HG03175 (cell line): ENCODE data around the gene PAX6.

ENCODE experiments used
- ATAC-seq: cut with Tn5 transposase; IDR thresholded peaks from one replicate; pipeline ENCODE4 v1.9.1; 2021; ENCODE audit warnings: mild to moderate bottlenecking, moderate library complexity; ENCODE audit not compliant: unreplicated experiment

The PAX6 gene

GRCh38 chr11:31810779-31811647, at the start of gene PAX6:
TSS of gene PAX6 (minus strand) at chr11:31811322. CDS start at chr11:31806411, 4,911 bp downstream.
- peak; percentile 69 for ATAC-seq

DNA sequence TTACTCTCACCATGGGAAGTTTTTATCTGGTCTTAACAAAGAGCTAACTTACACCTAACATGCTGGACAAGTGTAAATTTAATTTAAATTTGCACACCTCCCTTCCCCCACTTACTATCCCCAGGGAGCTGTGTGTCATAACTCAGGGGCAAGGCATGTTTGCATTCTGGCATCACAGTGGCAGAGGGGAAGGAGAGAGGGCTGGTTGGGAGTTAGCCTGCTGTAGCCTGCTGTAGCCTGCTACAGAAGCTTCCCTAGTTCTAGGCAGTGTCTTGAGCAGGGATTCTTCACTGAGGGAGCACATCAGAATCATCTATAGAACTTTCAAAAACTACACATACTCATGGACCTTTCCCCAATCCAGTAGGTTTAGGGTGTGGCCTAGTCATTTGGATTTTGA, 49.3 kb upstream of the PAX6 start:
- ATAC-seq = no peak

DNA sequence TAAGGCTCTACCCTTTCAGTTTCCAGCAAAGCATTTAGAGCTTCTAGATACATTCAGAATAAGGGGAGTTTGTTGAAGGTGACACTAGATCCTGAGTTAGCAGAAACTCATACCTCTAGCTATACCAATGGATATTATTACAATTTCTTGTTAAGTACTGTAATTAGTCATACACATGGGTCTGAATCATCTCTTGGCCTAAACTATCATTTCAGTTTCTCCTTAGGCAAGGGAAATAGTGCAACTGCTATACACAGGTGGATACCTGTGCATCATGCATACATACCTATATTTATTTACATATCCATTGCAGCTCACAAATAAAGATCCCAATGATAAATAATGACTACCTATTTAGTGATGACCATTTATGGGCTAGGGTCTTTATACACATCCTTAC, 45.1 kb upstream of the PAX6 start:
- no peak for ATAC-seq

GRCh38 chr11:31855466-31855865, 44.3 kb upstream of the PAX6 start:
- no peak for ATAC-seq

GRCh38 chr11:31850365-31850764, 39.2 kb upstream of the PAX6 start:
- no peak for ATAC-seq

GRCh38 chr11:31847761-31848160, 36.6 kb upstream of the PAX6 start:
- ATAC-seq = no peak

GRCh38 chr11:31845331-31845730, 34.2 kb upstream of the PAX6 start:
- ATAC-seq = no peak

- no peak for ATAC-seq
Measured at GRCh38 chr11:31844351-31844750, 33.2 kb upstream of the PAX6 start.

GRCh38 chr11:31841435-31841834, 30.3 kb upstream of the PAX6 start:
- ATAC-seq = no peak

DNA sequence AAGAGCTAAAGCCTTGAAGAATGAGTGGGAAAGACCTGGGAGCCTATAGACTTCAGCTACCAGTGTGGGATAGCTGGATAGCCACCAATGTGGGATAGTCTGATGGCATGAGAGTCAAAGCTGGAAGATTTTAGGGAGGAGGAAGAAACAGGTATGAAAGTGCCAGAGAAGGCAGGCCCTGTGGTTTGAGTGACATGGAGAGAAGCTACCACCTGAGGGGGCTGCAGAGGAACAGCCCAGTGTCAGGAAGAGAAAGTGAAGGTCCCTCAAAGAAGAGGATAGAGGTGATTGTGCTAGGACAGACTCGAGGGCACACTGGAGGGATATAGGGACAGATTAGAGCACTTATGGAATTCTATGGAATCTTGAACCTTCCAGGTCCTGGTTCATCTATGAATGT, 23.1 kb upstream of the PAX6 start:
- no peak for ATAC-seq

- no peak for ATAC-seq
Measured at GRCh38 chr11:31830406-31830805, 19.3 kb upstream of the PAX6 start.

GRCh38 chr11:31828217-31828616, 17.1 kb upstream of the PAX6 start:
- ATAC-seq = no peak

- ATAC-seq = no peak
Measured at GRCh38 chr11:31827455-31828206, 16.5 kb upstream of the PAX6 start.

DNA sequence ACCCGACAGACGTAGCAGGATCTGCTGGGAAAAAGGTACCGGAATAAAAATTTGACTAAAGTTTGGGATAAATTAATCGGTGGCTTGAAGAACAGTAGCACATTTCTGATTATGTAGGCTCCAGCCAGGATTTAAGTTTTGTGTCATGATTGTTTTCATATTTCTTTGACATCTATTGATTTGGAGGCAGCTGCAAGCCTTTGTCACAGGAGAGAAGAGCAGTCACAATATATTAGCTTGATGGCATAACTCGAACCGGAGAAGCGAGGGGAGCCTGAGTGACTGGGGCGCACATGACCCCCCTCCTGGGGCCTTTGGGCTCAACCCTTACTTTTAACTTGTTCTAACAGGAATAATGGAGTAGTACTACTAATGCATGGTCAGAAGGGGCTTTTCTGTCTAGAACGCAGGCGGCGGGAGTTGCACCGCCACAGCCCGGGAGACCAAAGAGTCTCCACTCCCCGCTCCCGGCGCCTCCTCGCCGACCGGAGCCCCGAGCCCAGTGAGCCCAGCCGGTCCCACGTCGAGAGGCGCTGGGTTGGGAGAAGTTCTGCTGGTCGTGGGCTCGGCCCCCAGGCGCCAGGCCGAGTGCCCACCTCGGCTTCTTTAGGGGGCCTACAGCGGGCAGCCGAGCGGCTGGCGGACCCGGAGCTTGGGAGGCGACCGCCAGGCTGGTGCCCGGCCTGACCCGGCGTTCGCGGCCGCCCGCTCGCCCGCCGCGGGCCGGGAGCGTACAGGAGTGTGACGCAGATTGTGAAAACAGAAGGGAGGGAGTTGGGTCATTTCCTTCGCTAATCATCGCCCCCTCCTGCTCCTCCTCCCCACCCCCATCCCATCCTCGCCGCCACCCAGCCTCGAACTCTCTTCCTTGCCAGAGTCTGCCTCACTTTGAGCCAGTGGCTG, 15.7 kb upstream of the PAX6 start:
- no peak for ATAC-seq

GRCh38 chr11:31825838-31826484, 14.8 kb upstream of the PAX6 start:
- no peak for ATAC-seq

DNA sequence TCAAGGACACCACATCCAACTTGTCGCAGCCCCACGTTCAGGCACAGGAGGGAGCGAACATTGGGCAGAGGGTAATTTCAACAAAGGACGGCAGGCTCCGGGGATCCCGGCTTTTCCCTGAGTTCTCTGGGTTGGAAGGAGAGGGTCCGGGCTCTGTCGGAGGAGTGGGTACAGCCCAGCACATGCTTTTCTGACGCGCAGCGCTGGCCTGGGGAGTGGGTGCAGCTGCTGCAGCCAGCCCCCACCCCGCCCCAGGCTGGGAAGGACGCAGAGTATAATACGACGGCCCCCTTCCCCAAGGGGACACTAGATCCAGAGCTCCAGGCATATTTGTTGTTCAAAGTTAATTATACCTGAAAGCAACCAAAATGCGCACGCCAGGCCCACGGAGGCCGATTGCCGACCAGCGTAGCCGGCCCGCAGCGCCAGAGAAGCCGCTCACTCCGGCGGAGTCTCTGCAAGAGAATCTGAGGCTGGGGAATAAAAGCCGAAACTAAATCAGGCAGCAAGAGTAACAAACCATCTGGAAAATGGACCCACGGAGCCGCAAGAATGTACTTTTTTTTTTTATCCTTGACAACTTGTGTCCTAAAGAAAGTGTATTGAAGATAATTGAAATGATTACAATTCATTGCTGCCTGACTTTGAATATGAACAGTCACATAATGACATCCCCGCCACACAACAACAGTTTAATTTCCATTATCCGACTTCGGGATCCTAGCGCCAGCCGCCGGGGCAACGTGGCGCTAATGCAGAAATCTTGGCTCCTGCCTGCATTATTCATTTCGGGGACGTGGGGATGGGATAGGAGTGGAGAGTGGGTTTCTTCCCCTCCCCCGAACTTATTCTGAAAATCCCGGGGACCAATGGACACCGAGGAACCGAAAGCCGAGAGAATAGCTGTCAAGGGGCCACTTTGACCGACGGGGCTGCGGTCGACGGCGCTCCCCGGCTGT, 14.0 kb upstream of the PAX6 start:
- ATAC-seq = no peak

DNA sequence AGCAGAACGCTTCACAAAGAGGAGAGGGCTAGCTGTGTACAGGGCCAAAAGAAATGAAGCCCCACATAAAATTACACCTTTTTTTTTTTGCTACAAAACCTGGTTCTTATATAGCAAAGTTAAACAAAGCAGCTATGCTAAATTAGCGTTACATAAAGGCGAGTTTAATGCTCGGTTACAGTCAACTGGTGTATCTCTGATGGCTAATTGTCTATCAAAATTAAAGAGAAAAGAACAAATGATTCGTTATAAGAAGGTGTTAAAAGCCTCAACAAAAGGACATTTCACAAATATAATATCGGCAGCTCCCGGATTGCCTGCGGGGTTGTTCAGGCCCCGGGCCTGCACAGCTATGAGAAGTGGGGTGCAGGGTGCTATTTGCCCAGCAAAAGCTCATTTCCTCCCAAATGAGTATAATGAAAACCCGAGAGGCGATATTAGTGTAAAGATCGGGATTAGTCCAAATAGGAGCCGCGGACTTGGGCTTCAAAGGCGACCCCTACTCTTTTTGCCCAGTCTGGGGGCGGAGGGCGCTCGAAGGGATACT, 13.3 kb upstream of the PAX6 start:
- ATAC-seq = no peak

DNA sequence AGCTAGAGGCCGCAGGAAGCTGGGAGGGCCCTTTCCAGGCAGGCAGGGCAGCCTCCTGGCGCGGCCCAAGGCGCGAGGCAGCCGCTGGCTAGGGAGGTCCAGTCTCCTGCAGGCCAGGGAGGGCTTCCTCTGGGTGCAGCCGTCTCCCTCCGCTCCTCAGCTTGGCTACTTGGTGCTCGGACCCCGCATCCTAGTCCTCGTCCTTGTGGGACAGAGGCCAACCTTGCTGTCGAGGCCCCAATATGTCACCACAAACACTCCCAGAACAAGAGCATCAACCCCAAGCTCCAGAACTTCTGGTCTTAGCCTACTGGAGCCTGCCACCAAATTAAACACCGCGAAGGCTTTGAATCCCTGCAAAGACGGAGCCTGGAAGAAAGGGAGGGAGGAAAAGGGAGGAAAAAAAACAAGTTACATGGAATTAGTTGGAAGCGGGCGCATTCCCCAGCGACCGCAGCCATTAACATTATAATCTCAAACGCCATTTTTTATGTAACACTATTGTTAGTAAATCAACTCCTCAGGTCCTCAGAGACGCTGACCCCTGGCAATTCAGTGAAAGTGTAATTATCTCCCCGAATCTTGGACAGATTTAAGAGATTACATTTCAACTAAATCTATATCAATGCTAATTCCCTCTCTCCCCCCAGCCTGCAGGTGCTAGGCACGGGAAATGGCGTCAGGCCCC, 12.7 kb upstream of the PAX6 start:
- ATAC-seq = no peak
